Measurements from ENCODE around the gene UEVLD. TPM values are rescaled to one million over a fixed set of nuclear protein-coding genes. Genes with fewer than 3 reads are reported as not detected.

The UEVLD gene
- 10 to 100 TPM; 13.9 to 22.8 TPM for total RNA-seq

- POLR2A ChIA-PET, result interaction anchor here (0.6 to 2.4 kb wide), 8 partner anchors 28 to 1853 kb away, joined by 3 to 8 read pairs (median 4); partner anchors contain the start of genes SPTY2D1 and TSG101
- CTCF ChIA-PET, result interaction anchor here (0.7 to 2.4 kb wide), 5 partner anchors 48 to 143 kb away, joined by 3 to 9 read pairs (median 4); partner anchors contain the start of gene TSG101
- peaks cover 10% of the 10 kb centered on the region for H3K4me1 Mint-ChIP-seq (ENCODE audit: low read depth)
- intact Hi-C loops (cut with micrococcal nuclease), result loop anchor here (2.0 kb wide), 1 partner anchor 30 kb away; no protein-coding TSS in a partner anchor
- peak; percentile 58 for ATAC-seq
- DNase-seq, result peak; percentile 70
- H3K36me3 Mint-ChIP-seq (ENCODE audit: low read depth), result peaks cover 2% of the 10 kb centered on the region
- TF ChIP-seq CTCF (IDR thresholded peaks at IDR 0.05), result no peak
- H3K4me3 Mint-ChIP-seq, result no peak within 1 kb of the TSS
- no peaks in the 10 kb centered on the region for H3K27me3 Mint-ChIP-seq
- no peak within 1 kb of the TSS for H3K27ac Mint-ChIP-seq
- no peaks in the 10 kb centered on the region for H3K9me3 Mint-ChIP-seq
Measured at GRCh38 chr11:18588297-18589252, at the start of gene UEVLD. Gene UEVLD (minus strand): TSS chr11:18588734. CDS start chr11:18588654, 80 bp downstream.

- ChIA-PET POLR2A (interaction anchor here (0.6 to 4.2 kb wide), 19 partner anchors 10 to 1726 kb away, joined by 3 to 19 read pairs (median 4); partner anchors contain the start of genes HPS5, SAAL1, TSG101 and UEVLD), CTCF (interaction anchor here (0.8 to 4.9 kb wide), 9 partner anchors 17 to 130 kb away, joined by 3 to 22 read pairs (median 7); partner anchors contain the start of gene TSG101)
- DNase-seq (peak; percentile 100), ATAC-seq (peak; percentile 98)
- peak within 1 kb of the TSS; percentile 97 for H3K27ac Mint-ChIP-seq
- H3K9me3 Mint-ChIP-seq, result no peaks in the 10 kb centered on the region
- H3K4me1 Mint-ChIP-seq (ENCODE audit: low read depth), result peaks cover 21% of the 10 kb centered on the region
- H3K4me3 Mint-ChIP-seq, result peak within 1 kb of the TSS; percentile 89
- TF ChIP-seq CTCF (IDR thresholded peaks at IDR 0.05), result no peak
- peaks cover 5% of the 10 kb centered on the region for H3K36me3 Mint-ChIP-seq (ENCODE audit: low read depth)
- H3K27me3 Mint-ChIP-seq, result no peaks in the 10 kb centered on the region
- intact Hi-C loops (cut with micrococcal nuclease), result loop anchor here (5.0 kb wide), 1 partner anchor 312 kb away; the partner anchor contains the start of genes GTF2H1 and HPS5
Measured at GRCh38 chr11:18634140-18635032, 45.9 kb upstream of the UEVLD start, which contains the start of gene SPTY2D1. Gene SPTY2D1 (minus strand): TSS chr11:18634342. CDS start chr11:18634257, 85 bp downstream.

- Mint-ChIP-seq H3K4me1 (ENCODE audit: low read depth) (peaks cover 25% of the 10 kb centered on the region), H3K36me3 (ENCODE audit: low read depth) (peaks cover 5% of the 10 kb centered on the region), H3K4me3 (peak overlapping the region; percentile 89), H3K9me3 (no peaks in the 10 kb centered on the region), H3K27ac (peak overlapping the region; percentile 97), H3K27me3 (no peaks in the 10 kb centered on the region)
- TF ChIP-seq CTCF (IDR thresholded peaks at IDR 0.05), result no peak
- DNase-seq (peak; percentile 66), ATAC-seq (no peak)
- intact Hi-C loops (cut with micrococcal nuclease), result loop anchor here (1.0 to 5.0 kb wide), 2 partner anchors 17 to 311 kb away; partner anchors contain the start of genes GTF2H1 and HPS5
- ChIA-PET CTCF (interaction anchor here (0.7 to 4.9 kb wide), 14 partner anchors 10 to 131 kb away, joined by 3 to 22 read pairs (median 5); partner anchors contain the start of gene TSG101), POLR2A (interaction anchor here (0.6 to 4.2 kb wide), 26 partner anchors 9 to 1727 kb away, joined by 3 to 19 read pairs (median 3); partner anchors contain the start of genes HPS5, SAAL1, TMEM86A and TSG101)
Measured at GRCh38 chr11:18633256-18634139, 45.0 kb upstream of the UEVLD start.

- ATAC-seq (no peak), DNase-seq (no peak)
- intact Hi-C loops (cut with micrococcal nuclease), result loop anchor here (1.0 to 5.0 kb wide), 2 partner anchors 17 to 311 kb away; partner anchors contain the start of genes GTF2H1 and HPS5
- Mint-ChIP-seq H3K27me3 (no peaks in the 10 kb centered on the region), H3K9me3 (no peaks in the 10 kb centered on the region), H3K4me3 (peak overlapping the region; percentile 89), H3K27ac (peak overlapping the region; percentile 97), H3K36me3 (ENCODE audit: low read depth) (peaks cover 5% of the 10 kb centered on the region), H3K4me1 (ENCODE audit: low read depth) (peaks cover 29% of the 10 kb centered on the region)
- no peak for TF ChIP-seq CTCF (IDR thresholded peaks at IDR 0.05)
- CTCF ChIA-PET, result interaction anchor here (0.7 to 4.9 kb wide), 11 partner anchors 10 to 106 kb away, joined by 3 to 22 read pairs (median 6); partner anchors contain the start of gene TSG101
- POLR2A ChIA-PET, result interaction anchor here (0.6 to 4.2 kb wide), 16 partner anchors 10 to 237 kb away, joined by 3 to 19 read pairs (median 4); partner anchors contain the start of genes TMEM86A, TSG101 and UEVLD
Measured at GRCh38 chr11:18632841-18633240, 44.3 kb upstream of the UEVLD start.

All from activated CD8-positive, alpha-beta T cell treated with anti-CD3 and anti-CD28 coated beads for 36 hours (primary cell).